ENCODE data around the gene SLC14A1.

Gene SLC14A1

DNA sequence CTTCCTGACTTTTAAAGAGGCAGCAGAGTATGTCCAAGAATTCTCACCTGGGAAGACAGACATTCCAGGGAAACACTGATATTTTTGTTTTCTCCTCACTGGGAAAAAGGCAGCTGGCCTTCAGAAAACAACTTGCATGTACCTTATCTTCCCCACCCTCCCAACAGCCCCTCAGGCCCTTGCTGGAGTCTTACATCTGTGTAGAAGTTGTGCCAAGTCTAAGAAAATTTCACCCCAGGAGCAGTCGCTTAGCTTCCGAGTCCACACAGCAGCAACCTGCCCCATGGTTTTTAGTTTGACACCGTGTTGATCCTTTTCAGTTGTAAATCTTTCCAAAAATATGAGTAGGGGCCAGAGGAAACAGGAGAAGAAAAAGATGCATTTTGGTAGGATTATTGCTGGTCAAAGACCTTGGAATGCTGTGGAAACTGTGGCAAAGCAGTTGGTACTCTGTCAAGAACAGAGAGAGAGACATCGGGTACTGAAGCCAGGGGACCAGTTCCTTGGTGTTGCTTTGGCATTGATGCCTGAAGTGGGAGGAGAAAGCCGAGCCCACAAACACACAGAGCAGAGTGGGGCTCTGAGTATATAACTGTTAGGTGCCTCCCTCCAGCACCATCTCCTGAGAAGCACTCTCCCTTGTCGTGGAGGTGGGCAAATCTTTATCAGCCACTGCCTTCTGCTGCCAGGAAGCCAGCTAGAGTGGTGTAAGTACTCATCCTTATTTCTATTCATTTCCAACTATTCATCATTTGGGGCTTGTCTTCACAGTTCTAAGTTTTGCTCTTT lies at the start of gene SLC14A1:
TSS of gene SLC14A1 (plus strand) at position 615 of the 789 bp plus-strand sequence. CDS start 6,140 bp downstream, outside the sequence.
- no peak for DNase-seq (ENCODE audit: low read depth in 2 of 2)

DNA sequence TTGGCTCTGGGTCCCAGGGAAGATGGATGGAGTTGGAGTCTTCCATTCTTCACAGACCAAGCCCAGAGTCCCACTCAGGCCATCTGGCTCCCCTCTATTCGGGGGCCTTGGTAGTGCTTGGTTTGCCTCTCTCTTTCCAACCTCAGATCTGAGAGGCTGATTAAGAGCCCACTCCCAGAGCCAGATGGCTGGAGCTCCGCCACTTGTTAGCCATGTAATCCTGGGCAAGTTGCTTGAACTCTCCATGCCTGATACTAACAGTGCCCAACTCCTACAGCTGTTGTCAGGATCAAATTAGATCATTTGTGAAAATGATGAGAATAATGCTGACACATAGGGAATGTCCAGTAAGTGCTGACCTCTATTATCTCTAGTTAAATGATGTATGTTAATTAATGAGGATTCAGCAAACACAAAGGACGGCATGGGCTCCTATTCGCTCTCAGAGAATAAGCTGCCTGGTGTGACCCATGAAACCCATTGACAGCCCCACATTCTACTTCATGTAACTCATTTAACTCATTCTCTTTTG lies 46.6 kb upstream of the SLC14A1 start:
- DNase-seq (ENCODE audit: low read depth in 2 of 2): no peak

- DNase-seq (ENCODE audit: low read depth in 2 of 2): no peak
These were observed 45.5 kb upstream of the SLC14A1 start for GRCh38 chr18:45678441-45678840.

DNA sequence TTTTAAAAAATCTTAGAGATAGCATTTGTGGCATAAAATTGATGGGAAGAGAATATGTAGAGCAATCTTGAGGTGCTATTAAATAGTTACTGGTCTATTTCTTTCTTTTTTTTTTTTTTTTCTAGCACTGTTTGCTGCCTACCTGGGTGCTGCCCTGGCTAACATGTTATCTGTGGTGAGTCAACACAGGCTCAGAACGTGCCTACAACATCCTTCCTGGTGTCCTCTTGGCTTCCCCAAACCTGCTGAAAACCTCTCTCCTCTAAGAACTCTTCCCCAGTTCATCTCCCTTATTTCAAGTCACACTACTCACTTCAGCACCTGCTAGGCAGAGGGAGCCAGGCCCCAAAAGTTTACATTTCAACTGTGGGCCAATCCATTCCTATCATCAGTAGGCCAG lies 45.1 kb upstream of the SLC14A1 start:
- no peak for DNase-seq (ENCODE audit: low read depth in 2 of 2)

DNA sequence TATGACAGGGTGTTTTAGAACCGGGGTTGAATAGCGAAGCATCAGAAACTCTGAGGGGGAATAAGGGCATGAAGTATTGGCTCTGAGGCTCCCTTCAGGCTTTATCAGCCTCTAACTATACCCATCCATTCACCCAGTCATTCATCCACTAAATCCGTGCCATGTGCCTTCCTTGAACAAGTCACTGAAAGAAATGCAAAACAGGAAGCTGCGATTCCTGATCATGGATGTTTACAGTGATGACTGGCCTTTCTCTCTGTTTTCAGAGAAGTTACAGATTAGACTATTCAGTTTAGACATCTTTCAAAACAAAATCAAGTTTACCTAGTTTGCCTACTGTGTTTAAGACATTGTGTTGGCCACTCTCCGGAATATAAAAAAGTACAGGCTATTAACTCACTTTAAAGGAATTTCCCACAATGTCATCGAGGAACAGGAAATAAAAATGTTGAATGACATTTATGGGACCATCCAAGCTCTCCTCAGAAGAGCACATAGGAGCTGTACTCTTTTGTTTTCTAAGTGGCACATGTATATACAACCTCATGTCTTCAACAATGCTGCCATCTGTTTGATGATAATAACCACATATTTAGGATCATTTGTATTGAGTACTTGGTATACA lies 43.8 kb upstream of the SLC14A1 start:
- DNase-seq (ENCODE audit: low read depth in 2 of 2): no peak

- DNase-seq (ENCODE audit: low read depth in 2 of 2): no peak
These were observed 41.8 kb upstream of the SLC14A1 start for GRCh38 chr18:45682181-45682580.

GRCh38 chr18:45684341-45685115 lies 39.5 kb upstream of the SLC14A1 start:
- no peak for DNase-seq (ENCODE audit: low read depth in 2 of 2)

DNA sequence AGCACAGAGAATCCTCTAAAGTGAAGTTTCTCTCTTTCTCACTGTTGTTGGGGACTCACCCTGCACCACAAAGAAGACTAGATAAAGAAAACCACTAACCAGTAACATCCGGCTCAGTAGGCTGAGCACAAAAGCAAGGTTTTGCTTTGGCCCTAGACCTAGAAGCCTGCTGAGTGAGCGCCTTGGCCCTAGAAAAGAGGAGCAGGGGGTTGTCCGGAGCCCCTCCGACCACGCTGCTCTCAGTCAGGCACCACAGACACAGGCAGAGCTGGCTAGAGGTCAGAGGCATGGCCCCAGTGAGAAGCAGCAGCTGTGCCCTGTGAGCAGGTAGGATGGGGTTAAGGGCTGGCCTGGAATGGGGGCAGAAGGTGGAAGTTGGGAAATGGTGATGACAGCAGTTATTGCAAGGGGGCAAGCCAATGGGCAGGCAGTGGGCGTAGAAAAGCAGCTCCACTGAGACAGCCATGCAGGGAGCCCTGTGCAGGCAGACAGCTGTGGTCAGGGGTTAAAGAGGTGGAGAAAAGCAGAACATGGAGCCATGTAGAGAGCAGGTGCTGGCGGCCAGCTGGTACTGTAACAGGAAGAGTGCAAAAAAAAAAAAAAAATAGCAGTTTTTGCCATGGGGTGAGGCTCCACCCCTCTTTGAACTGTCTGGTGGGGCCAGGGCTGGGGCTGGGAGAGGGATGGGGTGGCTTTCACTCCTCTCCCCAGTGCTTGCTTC lies 36.9 kb upstream of the SLC14A1 start:
- DNase-seq (ENCODE audit: low read depth in 2 of 2): peak; percentile 14 to 23

- DNase-seq (ENCODE audit: low read depth in 2 of 2): no peak
These were observed 36.4 kb upstream of the SLC14A1 start for GRCh38 chr18:45687621-45688020.

GRCh38 chr18:45688113-45688512 lies 35.9 kb upstream of the SLC14A1 start:
- no peak for DNase-seq (ENCODE audit: low read depth in 2 of 2)

DNA sequence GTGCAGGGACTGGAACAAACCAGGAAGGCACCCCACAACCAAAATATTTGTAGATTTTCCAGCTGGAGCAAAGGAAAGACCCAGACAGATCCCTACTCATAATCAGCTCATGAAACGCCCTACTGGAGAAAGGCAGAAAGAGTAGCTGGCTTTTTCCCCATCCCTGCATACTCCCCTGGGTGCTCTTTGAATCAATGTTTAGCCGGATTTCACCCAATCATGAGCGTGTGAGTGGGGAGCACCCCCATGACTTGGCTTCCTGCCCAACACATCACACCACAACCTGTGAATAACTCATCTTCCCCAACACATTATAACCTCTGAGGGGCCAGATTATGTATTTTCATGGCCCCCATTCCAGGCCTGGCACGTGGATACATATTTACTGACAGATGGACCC lies 35.1 kb upstream of the SLC14A1 start:
- DNase-seq (ENCODE audit: low read depth in 2 of 2): peak; percentile 21 to 27

GRCh38 chr18:45689396-45689795 lies 34.6 kb upstream of the SLC14A1 start:
- DNase-seq (ENCODE audit: low read depth in 2 of 2): no peak

DNA sequence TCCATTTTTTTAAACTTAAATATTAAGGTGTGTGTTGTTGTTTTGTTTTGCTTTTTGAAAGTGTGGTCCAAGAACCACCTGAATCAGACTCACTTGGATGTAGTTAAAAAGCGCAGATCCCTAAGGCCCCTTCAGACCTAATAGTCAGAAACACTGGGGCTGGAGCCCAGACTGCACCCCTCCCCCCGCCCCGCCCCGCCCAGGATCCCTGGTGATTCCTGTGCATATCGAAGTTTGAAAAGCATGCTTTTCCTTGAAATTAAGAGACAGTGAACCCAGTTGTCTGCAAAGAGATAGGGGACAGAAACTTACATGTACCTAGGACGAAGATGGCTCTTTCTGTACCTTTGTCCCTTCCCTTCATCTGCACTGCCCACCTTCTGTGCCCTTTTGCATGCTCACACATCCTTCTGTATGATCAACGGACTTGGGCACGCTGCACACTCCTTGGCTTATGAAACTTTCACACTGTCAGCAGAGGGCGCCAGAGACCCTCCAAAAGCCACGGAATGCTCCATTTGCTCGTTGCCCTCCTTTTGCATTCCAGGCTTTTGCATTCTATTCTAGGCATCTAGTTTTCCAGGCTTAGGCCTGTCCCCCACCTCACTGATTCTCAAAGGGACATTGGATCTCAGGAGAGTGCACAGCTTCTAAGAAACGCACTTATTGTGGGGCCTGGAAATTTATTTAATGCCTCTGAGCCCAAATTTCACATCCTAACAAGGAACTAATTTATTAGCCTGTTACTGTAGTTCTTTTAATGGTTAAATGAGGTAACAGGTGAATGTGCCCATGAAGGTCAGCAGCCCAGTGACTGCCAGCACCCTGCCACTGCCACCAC lies 32.8 kb upstream of the SLC14A1 start:
- peak; percentile 55 to 67 for DNase-seq (ENCODE audit: low read depth in 2 of 2)

DNA sequence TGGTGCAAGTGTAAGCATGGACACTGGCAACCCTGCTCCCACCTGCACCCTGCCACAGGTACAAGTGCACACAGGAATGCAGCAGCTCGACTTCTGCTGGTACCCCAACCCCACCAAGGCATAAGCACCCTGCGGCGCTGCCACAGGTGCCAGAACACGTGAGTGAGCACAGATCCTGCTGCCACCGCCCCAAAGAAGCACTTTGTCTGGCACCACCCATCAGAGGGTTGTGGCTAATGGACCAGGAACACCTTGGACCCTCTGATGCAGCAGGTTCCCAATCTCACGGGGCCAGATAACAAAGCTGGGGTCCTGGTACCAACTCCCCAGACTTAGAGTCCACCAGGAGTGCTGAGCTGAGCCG lies 32.2 kb upstream of the SLC14A1 start:
- no peak for DNase-seq (ENCODE audit: low read depth in 2 of 2)

DNA sequence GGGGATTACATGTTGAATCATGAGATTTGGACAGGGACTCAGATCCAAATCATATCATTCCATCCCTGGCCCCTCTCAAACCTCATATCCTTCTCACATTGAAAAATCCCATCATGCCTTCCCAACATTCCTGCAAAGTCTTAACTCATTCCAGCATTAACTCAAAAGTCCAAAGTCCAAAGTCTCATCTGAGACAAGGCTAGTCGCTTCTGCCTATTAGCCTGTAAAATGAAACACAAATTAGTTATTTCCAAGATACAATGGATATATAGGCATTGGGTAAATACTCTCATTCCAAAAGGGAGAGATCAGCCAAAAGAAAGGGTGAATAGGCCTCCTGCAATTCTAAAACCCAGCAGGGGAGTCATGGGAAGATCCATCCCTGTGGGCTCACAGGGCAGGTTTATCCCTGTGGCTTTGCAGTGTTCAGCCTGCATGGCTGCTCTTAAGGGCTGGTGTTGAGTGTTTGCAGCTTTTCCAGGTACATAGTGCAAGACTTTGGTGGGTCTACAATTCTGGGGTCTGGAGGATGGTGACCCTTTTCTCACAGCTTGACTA lies 21.2 kb upstream of the SLC14A1 start:
- DNase-seq (ENCODE audit: low read depth in 2 of 2): no peak

DNA sequence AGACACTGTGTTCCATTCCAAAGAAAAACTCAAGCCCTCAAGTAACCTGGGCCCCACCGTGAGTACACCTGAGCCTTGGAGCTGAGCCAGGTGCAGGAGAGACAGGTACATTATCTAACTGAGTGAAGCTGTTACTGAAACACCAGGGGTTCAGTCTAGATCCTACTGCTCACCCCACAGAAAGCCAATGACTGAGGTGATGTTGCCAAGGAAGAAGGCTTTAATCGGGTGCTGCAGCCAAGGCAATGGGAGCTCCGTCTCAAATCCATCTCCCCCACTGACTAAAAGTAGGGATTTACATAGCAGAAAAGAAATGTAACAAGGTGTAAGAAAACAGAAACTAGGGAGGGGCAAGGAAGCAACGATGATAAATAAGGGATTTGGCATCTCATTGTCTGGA lies 15.2 kb upstream of the SLC14A1 start:
- DNase-seq (ENCODE audit: low read depth in 2 of 2): no peak

GRCh38 chr18:45712061-45712460 lies 11.9 kb upstream of the SLC14A1 start:
- no peak for DNase-seq (ENCODE audit: low read depth in 2 of 2)

DNA sequence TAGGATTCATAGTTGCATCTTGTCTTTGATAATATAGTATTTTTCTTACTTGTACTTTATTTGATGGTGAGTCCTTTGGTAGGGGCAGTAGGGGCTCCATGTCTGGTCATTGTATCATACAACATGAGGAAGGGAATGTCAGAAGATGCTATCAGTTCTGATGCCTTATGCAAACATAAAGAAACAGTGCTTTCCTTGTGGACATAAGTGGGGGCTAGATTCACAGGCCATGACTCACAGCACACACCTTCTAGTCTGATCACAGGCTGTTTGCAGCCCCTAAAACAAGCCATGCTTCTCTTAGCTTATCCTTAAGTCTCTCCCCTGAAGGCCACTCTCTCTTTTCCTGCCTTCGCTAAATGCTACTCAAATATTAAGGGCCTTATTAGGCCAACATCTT lies 10.7 kb upstream of the SLC14A1 start:
- DNase-seq (ENCODE audit: low read depth in 2 of 2): no peak

GRCh38 chr18:45715212-45715780 lies 8.7 kb upstream of the SLC14A1 start:
- no peak for DNase-seq (ENCODE audit: low read depth in 2 of 2)

GRCh38 chr18:45719106-45719505 lies 4.9 kb upstream of the SLC14A1 start:
- DNase-seq (ENCODE audit: low read depth in 2 of 2): no peak
